K562 (cell line): ENCODE measurements around the gene BZW2. TPM values are rescaled to one million over a fixed set of nuclear protein-coding genes. Genes with fewer than 3 reads are reported as not detected.
A peak's percentile ranks its signal among the peaks of the same experiment; 100 is the strongest.

Source experiments
- ATAC-seq: fragments of 200-7000 bp; cut with Tn5 transposase; 3 replicates; pipeline ENCODE4 v1.9.1; 2020; ENCODE audit warnings: moderate library complexity
- BruUV-seq: library from RNA; stranded (reverse); fragments of 400-500 nt; replicated peaks from 2 replicates; lab custom pipeline; 2021; lab: Mats Ljungman, UMichigan
- CTCF ChIA-PET: fragments of 300-600 bp; formaldehyde crosslinking; extraction: SDS; loops from one replicate; lab custom pipeline; 2021; ENCODE audit warnings: low intra/inter-chr PET ratio; lab: Yijun Ruan, JAX
- POLR2A ChIA-PET: fragments of 300-600, 350-650 bp; sonication (Branson Sonifier 250); formaldehyde crosslinking; extraction: SDS; loops from one replicate; lab custom pipeline; 2021; ENCODE audit warnings: antibody characterized with exemption, inconsistent platforms; lab: Yijun Ruan, JAX
- DNase-seq, 4 experiments: peaks; one replicate each; pipeline versions ENCODE4 v3.0.0 to v3.0.0-alpha.2; 2011 to 2018; ENCODE audit warnings: low spot score in 3 of 4, mixed read lengths in 3 of 4; ENCODE audit errors: extremely low read depth in 1 of 4
- FAIRE-seq: peaks from 2 replicates; lab custom pipeline; 2011; peaks lifted over from hg19 to GRCh38; lab: Jason Lieb, UNC
- H2AFZ ChIP-seq: 2 replicates; pipeline ENCODE4 v1.6.0; 2011; ENCODE audit warnings: low read depth, low read length, control low read depth, inconsistent platforms
- H3K27ac ChIP-seq: fragments of 200-600 bp; 3 replicates; pipeline ENCODE4 v1.8.0; 2011; ENCODE audit warnings: low read depth, mild to moderate bottlenecking, control low read depth, inconsistent platforms, low read length, moderate library complexity, mixed read lengths; ENCODE audit errors: extremely low read depth
- H3K27me3 ChIP-seq, 2 experiments: fragments of 300-600 bp in 1 of 2; 2 replicates in 1 of 2; 3 replicates in 1 of 2; pipeline versions ENCODE4 v1.6.0 to v1.8.0; 2011; ENCODE audit warnings: inconsistent platforms in 2 of 2, low read length in 2 of 2, mild to moderate bottlenecking in 1 of 2, mixed read lengths in 1 of 2, moderate library complexity in 1 of 2; ENCODE audit not compliant: control insufficient read depth in 2 of 2, insufficient read depth in 2 of 2
- H3K36me3 ChIP-seq: fragments of 300-600 bp; 3 replicates; pipeline ENCODE4 v1.8.0; 2011; ENCODE audit warnings: mild to moderate bottlenecking, low read length, inconsistent platforms; ENCODE audit not compliant: control insufficient read depth, insufficient read depth
- H3K4me1 ChIP-seq, 2 experiments: fragments of 200-600 bp in 1 of 2; replicated peaks in 1 of 2; 2 replicates in 1 of 2; 3 replicates in 1 of 2; pipeline versions ENCODE4 v1.5.1 to v1.8.0; 2011; ENCODE audit warnings: inconsistent platforms in 2 of 2, low read length in 2 of 2, mild to moderate bottlenecking in 1 of 2, mixed read lengths in 1 of 2, moderate library complexity in 1 of 2; ENCODE audit not compliant: control insufficient read depth in 2 of 2, insufficient read depth in 2 of 2
- H3K4me2 ChIP-seq: 2 replicates; pipeline ENCODE4 v1.6.1; 2011; ENCODE audit warnings: low read length, control low read depth, inconsistent platforms, mixed read lengths; ENCODE audit not compliant: insufficient read depth
- H3K4me3 ChIP-seq: fragments of 200-600 bp; sonication (generic), shearing (Covaris generic); 2 replicates; pipeline ENCODE4 v1.5.1; 2016; ENCODE audit warnings: control low read depth, inconsistent platforms
- H3K79me2 ChIP-seq: fragments of 200-600 bp; 3 replicates; pipeline ENCODE4 v1.8.0; 2011; ENCODE audit warnings: low read length, inconsistent platforms; ENCODE audit not compliant: control insufficient read depth, insufficient read depth
- H3K9ac ChIP-seq, 2 experiments: 2 replicates each; pipeline versions ENCODE4 v1.6.0 to v1.6.1; 2011; ENCODE audit warnings: low read depth in 2 of 2, low read length in 2 of 2, control low read depth in 1 of 2, inconsistent platforms in 1 of 2, mild to moderate bottlenecking in 1 of 2, mixed read lengths in 1 of 2; ENCODE audit not compliant: insufficient read depth in 1 of 2
- H3K9me1 ChIP-seq: one replicate; pipeline ENCODE4 v1.6.0; 2011; ENCODE audit warnings: inconsistent platforms, mild to moderate bottlenecking, low read length, moderate library complexity; ENCODE audit not compliant: control insufficient read depth, insufficient read depth
- H3K9me3 ChIP-seq: replicated peaks from 2 replicates; pipeline ENCODE4 v1.5.1; 2011; ENCODE audit warnings: low read depth, low read length, inconsistent platforms; ENCODE audit not compliant: control insufficient read depth, insufficient read depth
- H4K20me1 ChIP-seq: replicated peaks from 2 replicates; pipeline ENCODE4 v1.6.1; 2011; ENCODE audit warnings: low read length, inconsistent platforms, mixed read lengths; ENCODE audit not compliant: control insufficient read depth, insufficient read depth
- CEBPG ChIP-seq, 3 experiments: fragments of 200-800 bp in 1 of 3; sonication (Bioruptor generic) in 1 of 3; sonication (generic) in 1 of 3; formaldehyde crosslinking in 1 of 3; IDR thresholded peaks in 2 of 3; conservative IDR thresholded peaks in 1 of 3; 2 replicates each; pipeline versions ENCODE4 v1.6.1 to v1.8.0; 2016 to 2022; ENCODE audit warnings: missing compliant biosample characterization in 2 of 3, missing genetic modification characterization in 2 of 3, mild to moderate bottlenecking in 1 of 3, missing genetic modification reagents in 1 of 3
- E2F3 ChIP-seq: fragments of 250-450 bp; sonication (Bioruptor Pico); IDR thresholded peaks from 2 replicates; pipeline ENCODE4 v1.4.0; 2020; ENCODE audit warnings: mild to moderate bottlenecking
- ETV1 ChIP-seq: fragments of 450-650 bp; conservative IDR thresholded peaks from 2 replicates; pipeline ENCODE4 v1.6.1; 2016; ENCODE audit warnings: missing genetic modification characterization, control low read depth, low read depth, missing compliant biosample characterization
- GTF2A2 ChIP-seq: IDR thresholded peaks from 2 replicates; pipeline ENCODE4 v1.6.1; 2016; ENCODE audit warnings: mild to moderate bottlenecking, missing genetic modification characterization, missing compliant biosample characterization
- NFE2L1 ChIP-seq: fragments of 450-650 bp; IDR thresholded peaks from 2 replicates; pipeline ENCODE4 v1.6.1; 2016; ENCODE audit warnings: missing genetic modification characterization, low read depth, mild to moderate bottlenecking, missing compliant biosample characterization, moderate library complexity, borderline replicate concordance
- RBFOX2 ChIP-seq: fragments of 200-400 bp; formaldehyde crosslinking; IDR thresholded peaks from 2 replicates; pipeline ENCODE4 v1.6.1; 2017; ENCODE audit warnings: low read depth, mild to moderate bottlenecking, low read length, moderate library complexity
- XRCC4 ChIP-seq: IDR thresholded peaks from one replicate; pipeline ENCODE4 v1.6.1; 2011; ENCODE audit not compliant: insufficient read depth, insufficient read length; ENCODE audit errors: extremely low read depth
- ZBTB7A ChIP-seq: IDR thresholded peaks from 2 replicates; pipeline ENCODE4 v1.6.1; 2011; ENCODE audit warnings: low read depth, mild to moderate bottlenecking, low read length, moderate library complexity, borderline replicate concordance; ENCODE audit not compliant: control insufficient read depth
- ZNF165 ChIP-seq: fragments of 250-450 bp; sonication (Bioruptor Pico); IDR thresholded peaks from 2 replicates; pipeline ENCODE4 v1.4.0; 2020; ENCODE audit warnings: borderline replicate concordance
- WGBS: fragments of 100-300 bp; shearing (Covaris generic); methylation state at CpG from one replicate; pipeline ENCODE4 v1.1.6; 2016; ENCODE audit warnings: low coverage, mixed read lengths; ENCODE audit not compliant: insufficient coverage; ENCODE audit errors: missing lambda C conversion rate; 5-methylcytosine and 5-hydroxymethylcytosine counted together
- in situ Hi-C: fragments of 300-500 bp; cut with MboI; formaldehyde crosslinking; loops from 4 replicates; pipeline ENCODE4 v1.15.0; 2018; ENCODE audit warnings: inconsistent platforms, mixed read lengths
- intact Hi-C: fragments of 100-400 bp; cut with micrococcal nuclease; formaldehyde crosslinking; loops from 2 replicates; pipeline ENCODE4 v1.14.2; 2022
- polyA plus RNA-seq, 8 experiments: library from polyadenylated mRNA; depleted of rRNA in 4 of 8; stranded (reverse) in 5 of 8; unstranded in 3 of 8; fragments of >200 nt; fragmentation: Nextera tagmentation in 2 of 8; fragmentation: Illumina TruSeq in 1 of 8; extraction: Ambion mirVana in 2 of 8; extraction: Trizol in 1 of 8; gene quantifications; 2 replicates each; pipeline versions ENCODE4 v1.2.1 to v1.2.3, GENCODE V29; 2011 to 2014; ENCODE audit warnings: inconsistent platforms in 1 of 8, missing spikeins in 1 of 8
- total RNA-seq, 7 experiments: library from RNA; depleted of rRNA in 6 of 7; stranded (reverse); fragments of >200 nt in 6 of 7; fragmentation: Illumina TruSeq in 2 of 7; extraction: Trizol in 2 of 7; gene quantifications; 2 replicates each; pipeline versions ENCODE4 v1.2.1 to v1.2.3, GENCODE V29; 2011 to 2021; ENCODE audit warnings: low replicate concordance in 1 of 7

Gene BZW2
- total and polyA plus RNA-seq, 9 of the 15 experiments (the other 6 are each of a cell fraction or from before 2014, with no cell fraction given), result 140 to 316 (median 173) TPM

DNA sequence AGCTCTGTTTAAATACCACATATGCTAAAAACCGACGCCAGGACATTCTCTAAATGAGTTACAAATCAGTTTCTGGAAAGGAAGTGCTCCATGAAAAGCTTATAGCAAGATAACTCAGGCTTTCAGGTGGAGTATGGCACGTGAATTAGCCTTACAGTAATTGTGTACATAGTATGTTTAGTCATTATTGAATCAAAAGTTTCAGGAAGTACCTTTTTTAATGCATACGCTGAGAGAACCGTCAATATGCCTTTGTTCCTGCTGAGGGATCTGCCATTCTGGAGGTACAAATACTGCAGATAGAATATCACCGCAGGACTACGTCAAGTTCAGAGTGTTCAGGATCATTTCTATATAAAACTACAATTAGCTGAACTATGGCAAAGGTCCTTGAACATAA, 46.1 kb upstream of the BZW2 start:
- CTCF ChIA-PET, result no interaction called here
- no peak overlapping the region for H3K4me3 ChIP-seq
- H2AFZ ChIP-seq, result no peak overlapping the region
- WGBS, result 91% methylated on average over 7 of the region's 7 CpGs
- no peak overlapping the region for H3K4me2 ChIP-seq
- DNase-seq (no peak), ATAC-seq (no peak)
- no peaks in the 10 kb centered on the region for H3K27me3 ChIP-seq
- H3K9me1 ChIP-seq, result no peaks in the 10 kb centered on the region
- H3K9me3 ChIP-seq, result no peaks in the 10 kb centered on the region
- POLR2A ChIA-PET, result interaction anchor here (1.3 kb wide), 1 partner anchor 12 kb away, joined by 3 read pairs; no protein-coding TSS in a partner anchor
- no peak overlapping the region for H3K27ac ChIP-seq
- TF ChIP-seq E2F3 (CRISPR knock-in tag), result no peak
- no peak for TF ChIP-seq NFE2L1
- TF ChIP-seq ETV1 (tag), result no peak
- TF ChIP-seq CEBPG (CRISPR knock-in tag; IDR thresholded peaks at IDR 0.05), result no peak
- no peak for TF ChIP-seq CEBPG (tag; conservative IDR thresholded peaks at IDR 0.05 in 1 of 2, IDR thresholded peaks at IDR 0.05 in 1 of 2)
- no peak for TF ChIP-seq ZNF165 (CRISPR knock-in tag)
- TF ChIP-seq GTF2A2 (tag), result no peak
- TF ChIP-seq RBFOX2, result no peak
- TF ChIP-seq ZBTB7A, result no peak
- TF ChIP-seq XRCC4, result no peak
- TF ChIP-seq, all 486 proteins: peak for 0
- no peak for FAIRE-seq
- Histone ChIP-seq H3K36me3 (peaks cover 65% of the 10 kb centered on the region), H3K4me1 (peaks cover 0 to 9% of the 10 kb centered on the region in 2 experiments; a peak in 2 of 5 replicates), H3K9ac (no peak overlapping the region), H3K79me2 (no peaks in the 10 kb centered on the region), H4K20me1 (no peaks in the 10 kb centered on the region)
- in situ Hi-C loops (no loop called here), intact Hi-C loops (loop anchor here (5.0 kb wide), 1 partner anchor 317 kb away; no protein-coding TSS in a partner anchor)
- BruUV-seq, result TSS peak; percentile 31
